H9 (cell line): ENCODE measurements around the gene TUNAR. TPM values are rescaled to one million over a fixed set of nuclear protein-coding genes. Genes with fewer than 3 reads are reported as not detected.

ENCODE experiments used
- DNase-seq: peaks from one replicate; pipeline ENCODE4 v3.0.0-alpha.2; 2017
- H2AFZ ChIP-seq: one replicate; pipeline ENCODE4 v1.6.1; 2013; ENCODE audit warnings: mild to moderate bottlenecking, low read length, control low read depth, moderate library complexity
- H2AK5ac ChIP-seq: 2 replicates; pipeline ENCODE4 v1.6.1; 2013; ENCODE audit warnings: low read length, control low read depth, mixed read lengths; ENCODE audit not compliant: insufficient read length
- H2BK120ac ChIP-seq: one replicate; pipeline ENCODE4 v1.6.1; 2013; ENCODE audit warnings: low read depth, mild to moderate bottlenecking, low read length, control low read depth, inconsistent platforms; ENCODE audit not compliant: poor library complexity, severe bottlenecking
- H2BK12ac ChIP-seq: 2 replicates; pipeline ENCODE4 v1.6.1; 2013; ENCODE audit warnings: low read length, control low read depth, mixed read lengths, low read depth; ENCODE audit not compliant: insufficient read length
- H2BK15ac ChIP-seq: 2 replicates; pipeline ENCODE4 v1.6.1; 2013; ENCODE audit warnings: low read depth, low read length, control low read depth
- H2BK20ac ChIP-seq: one replicate; pipeline ENCODE4 v1.6.1; 2013; ENCODE audit warnings: low read depth, mild to moderate bottlenecking, low read length, control low read depth, inconsistent platforms; ENCODE audit not compliant: poor library complexity, severe bottlenecking
- H2BK5ac ChIP-seq: 2 replicates; pipeline ENCODE4 v1.6.1; 2013; ENCODE audit warnings: low read length, control low read depth, mixed read lengths; ENCODE audit not compliant: insufficient read length
- H3K14ac ChIP-seq: 2 replicates; pipeline ENCODE4 v1.6.1; 2013; ENCODE audit warnings: low read length, control low read depth; ENCODE audit not compliant: insufficient read depth
- H3K18ac ChIP-seq: 2 replicates; pipeline ENCODE4 v1.6.1; 2013; ENCODE audit warnings: low read depth, mild to moderate bottlenecking, mixed read lengths, low read length, control low read depth; ENCODE audit not compliant: insufficient read length
- H3K23ac ChIP-seq: 2 replicates; pipeline ENCODE4 v1.6.1; 2013; ENCODE audit warnings: low read length, control low read depth, mixed read lengths, low read depth; ENCODE audit not compliant: insufficient read length
- H3K23me2 ChIP-seq: 2 replicates; pipeline ENCODE4 v1.6.1; 2013; ENCODE audit warnings: low read depth, mild to moderate bottlenecking, mixed read lengths, low read length, control low read depth; ENCODE audit not compliant: insufficient read length, poor library complexity, severe bottlenecking
- H3K27ac ChIP-seq: 2 replicates; pipeline ENCODE4 v1.5.1; 2013; ENCODE audit warnings: low read length, control low read depth, mixed read lengths, low read depth; ENCODE audit not compliant: insufficient read length
- H3K27me3 ChIP-seq: 2 replicates; pipeline ENCODE4 v1.6.1; 2013; ENCODE audit warnings: low read length, control low read depth, inconsistent platforms; ENCODE audit not compliant: insufficient read depth
- H3K4ac ChIP-seq: 2 replicates; pipeline ENCODE4 v1.6.1; 2013; ENCODE audit warnings: low read depth, mild to moderate bottlenecking, control low read depth, inconsistent platforms, low read length, moderate library complexity
- H3K4me1 ChIP-seq: 2 replicates; pipeline ENCODE4 v1.6.1; 2013; ENCODE audit warnings: low read length, control low read depth, inconsistent platforms; ENCODE audit not compliant: insufficient read depth
- H3K4me2 ChIP-seq: 2 replicates; pipeline ENCODE4 v1.6.1; 2013; ENCODE audit warnings: low read length, control low read depth, mixed read lengths; ENCODE audit not compliant: insufficient read length, insufficient read depth
- H3K56ac ChIP-seq: 2 replicates; pipeline ENCODE4 v1.6.1; 2013; ENCODE audit warnings: low read depth, mild to moderate bottlenecking, mixed read lengths, low read length, control low read depth; ENCODE audit not compliant: insufficient read length
- H3K79me1 ChIP-seq: 2 replicates; pipeline ENCODE4 v1.6.1; 2013; ENCODE audit warnings: low read depth, mild to moderate bottlenecking, moderate library complexity, low read length, control low read depth, inconsistent platforms; ENCODE audit not compliant: insufficient read depth, poor library complexity, severe bottlenecking
- H3K79me2 ChIP-seq: 2 replicates; pipeline ENCODE4 v1.6.1; 2013; ENCODE audit warnings: low read length, control low read depth, inconsistent platforms; ENCODE audit not compliant: insufficient read depth
- H3K9ac ChIP-seq: 2 replicates; pipeline ENCODE4 v1.6.1; 2013; ENCODE audit warnings: low read length, control low read depth, mixed read lengths; ENCODE audit not compliant: insufficient read length; ENCODE audit errors: extremely low read depth
- H3K9me3 ChIP-seq: one replicate; pipeline ENCODE4 v1.6.1; 2013; ENCODE audit warnings: low read depth, low read length, inconsistent platforms; ENCODE audit not compliant: control insufficient read depth
- H3T11ph ChIP-seq: one replicate; pipeline ENCODE4 v1.6.1; 2013; ENCODE audit warnings: mild to moderate bottlenecking, low read length, control low read depth, inconsistent platforms
- H4K20me1 ChIP-seq: one replicate; pipeline ENCODE4 v1.6.1; 2013; ENCODE audit not compliant: control insufficient read depth, insufficient read length, insufficient read depth
- H4K5ac ChIP-seq: 2 replicates; pipeline ENCODE4 v1.6.1; 2013; ENCODE audit warnings: low read depth, mild to moderate bottlenecking, mixed read lengths, low read length, control low read depth; ENCODE audit not compliant: insufficient read length
- H4K8ac ChIP-seq: replicated peaks from 2 replicates; pipeline ENCODE4 v1.6.1; 2013; ENCODE audit warnings: low read length, control low read depth, mixed read lengths, low read depth; ENCODE audit not compliant: insufficient read length
- H4K91ac ChIP-seq: 2 replicates; pipeline ENCODE4 v1.6.1; 2013; ENCODE audit warnings: low read depth, mild to moderate bottlenecking, moderate library complexity, mixed read lengths, low read length, control low read depth; ENCODE audit not compliant: insufficient read length
- H3K27ac Mint-ChIP-seq, 3 experiments: 2 replicates in 2 of 3; 3 replicates in 1 of 3; pipeline ENCODE4 v1.8.0; 2020 to 2021; ENCODE audit warnings: mixed read lengths in 3 of 3, mild to moderate bottlenecking in 1 of 3, moderate library complexity in 1 of 3
- H3K27me3 Mint-ChIP-seq: 2 replicates; pipeline ENCODE4 v1.8.0; 2021; ENCODE audit warnings: low read depth, mild to moderate bottlenecking, moderate library complexity, mixed read lengths
- H3K36me3 Mint-ChIP-seq, 3 experiments: 2 replicates in 2 of 3; 3 replicates in 1 of 3; pipeline ENCODE4 v1.8.0; 2020 to 2021; ENCODE audit warnings: low read depth in 3 of 3, mixed read lengths in 3 of 3; ENCODE audit not compliant: insufficient read depth in 1 of 3
- H3K4me1 Mint-ChIP-seq, 2 experiments: 2 replicates each; pipeline ENCODE4 v1.8.0; 2020; ENCODE audit warnings: mixed read lengths in 2 of 2
- H3K4me3 Mint-ChIP-seq, 2 experiments: 2 replicates in 1 of 2; 3 replicates in 1 of 2; pipeline ENCODE4 v1.8.0; 2020 to 2021; ENCODE audit warnings: mild to moderate bottlenecking in 2 of 2, mixed read lengths in 2 of 2, moderate library complexity in 1 of 2
- H3K9me3 Mint-ChIP-seq, 2 experiments: 2 replicates in 1 of 2; 3 replicates in 1 of 2; pipeline ENCODE4 v1.8.0; 2020; ENCODE audit warnings: mild to moderate bottlenecking in 2 of 2, mixed read lengths in 2 of 2, moderate library complexity in 1 of 2
- WGBS: extraction: QIAGEN DNeasy Blood & Tissue Kit; methylation state at CpG from one replicate; pipeline ENCODE4 v1.1.7; 2013; ENCODE audit warnings: missing lambda C conversion rate, low lambda C conversion rate, mixed read lengths; ENCODE audit not compliant: insufficient read length; ENCODE audit errors: extremely low coverage; 5-methylcytosine and 5-hydroxymethylcytosine counted together
- total RNA-seq: library from RNA; stranded (reverse); gene quantifications from 2 replicates; pipeline ENCODE4 v1.2.1, GENCODE V29; 2021
- TF ChIP-seq, protein P1 (sequence below): fragments of 200-600 bp; sonication (generic); conservative IDR thresholded peaks from 3 replicates; pipeline ENCODE4 v1.8.0; 2021; ENCODE audit warnings: antibody characterized with exemption, mild to moderate bottlenecking

The TUNAR gene
- total RNA-seq, 1 experiment from 2014 or later, result 26.2 TPM

DNA sequence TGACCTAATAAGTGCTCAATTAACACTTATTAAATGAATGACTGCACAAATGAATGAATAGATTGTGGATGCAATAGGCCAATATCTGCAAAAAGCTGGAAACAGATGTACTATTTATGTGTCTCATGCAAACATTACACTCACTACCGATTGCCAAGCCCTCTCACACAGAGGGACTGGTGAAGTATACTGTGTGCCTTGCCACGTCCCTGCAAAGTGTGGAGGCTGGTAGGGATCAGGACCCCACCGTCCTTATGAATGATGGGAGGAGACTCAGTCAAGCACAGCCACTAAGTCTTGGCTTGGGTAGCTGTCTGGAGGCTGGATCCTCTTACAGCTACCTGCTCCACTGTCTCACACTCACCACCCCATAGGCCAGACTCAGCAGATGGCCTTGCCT, 3.9 kb upstream of the TUNAR start:
- H2BK12ac ChIP-seq, result no peak overlapping the region
- TF ChIP-seq, protein P1, sequence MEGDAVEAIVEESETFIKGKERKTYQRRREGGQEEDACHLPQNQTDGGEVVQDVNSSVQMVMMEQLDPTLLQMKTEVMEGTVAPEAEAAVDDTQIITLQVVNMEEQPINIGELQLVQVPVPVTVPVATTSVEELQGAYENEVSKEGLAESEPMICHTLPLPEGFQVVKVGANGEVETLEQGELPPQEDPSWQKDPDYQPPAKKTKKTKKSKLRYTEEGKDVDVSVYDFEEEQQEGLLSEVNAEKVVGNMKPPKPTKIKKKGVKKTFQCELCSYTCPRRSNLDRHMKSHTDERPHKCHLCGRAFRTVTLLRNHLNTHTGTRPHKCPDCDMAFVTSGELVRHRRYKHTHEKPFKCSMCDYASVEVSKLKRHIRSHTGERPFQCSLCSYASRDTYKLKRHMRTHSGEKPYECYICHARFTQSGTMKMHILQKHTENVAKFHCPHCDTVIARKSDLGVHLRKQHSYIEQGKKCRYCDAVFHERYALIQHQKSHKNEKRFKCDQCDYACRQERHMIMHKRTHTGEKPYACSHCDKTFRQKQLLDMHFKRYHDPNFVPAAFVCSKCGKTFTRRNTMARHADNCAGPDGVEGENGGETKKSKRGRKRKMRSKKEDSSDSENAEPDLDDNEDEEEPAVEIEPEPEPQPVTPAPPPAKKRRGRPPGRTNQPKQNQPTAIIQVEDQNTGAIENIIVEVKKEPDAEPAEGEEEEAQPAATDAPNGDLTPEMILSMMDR, result no peak
- no peak overlapping the region for H4K91ac ChIP-seq
- no peak overlapping the region for H3T11ph ChIP-seq
- H3K18ac ChIP-seq, result no peak overlapping the region
- no peak overlapping the region for H4K5ac ChIP-seq
- no peaks in the 10 kb centered on the region for H3K79me1 ChIP-seq
- no peak overlapping the region for H3K4me2 ChIP-seq
- no peak overlapping the region for H2BK20ac ChIP-seq
- Mint-ChIP-seq H3K4me3 (no peak overlapping the region), H3K4me1 (peaks cover 16 to 29% of the 10 kb centered on the region in 2 experiments), H3K27ac (no peak overlapping the region), H3K9me3 (no peaks in the 10 kb centered on the region), H3K27me3 (peaks cover 21% of the 10 kb centered on the region), H3K36me3 (peaks cover 0 to 3% (median 0%) of the 10 kb centered on the region in 3 experiments; a peak in 1 of 7 replicates)
- no peaks in the 10 kb centered on the region for H4K20me1 ChIP-seq
- no peak overlapping the region for H3K56ac ChIP-seq
- peaks cover 10% of the 10 kb centered on the region for H3K23me2 ChIP-seq
- no peak overlapping the region for H3K14ac ChIP-seq
- H2AK5ac ChIP-seq, result no peak overlapping the region
- H3K27me3 ChIP-seq, result no peaks in the 10 kb centered on the region; the same call in 1 of the 2 replicates
- peaks cover 3% of the 10 kb centered on the region; the same call in 1 of the 2 replicates for H3K4me1 ChIP-seq
- H3K79me2 ChIP-seq, result peaks cover 2% of the 10 kb centered on the region; the same call in 1 of the 2 replicates
- no peak overlapping the region for H2BK120ac ChIP-seq
- H2BK15ac ChIP-seq, result no peak overlapping the region
- no peaks in the 10 kb centered on the region for H3K9me3 ChIP-seq
- no peak for DNase-seq
- no CpG with 5 or more reads among the region's 3 CpGs for WGBS
- no peak overlapping the region for H2AFZ ChIP-seq
- no peak overlapping the region for H3K9ac ChIP-seq
- H3K27ac ChIP-seq, result no peak overlapping the region
- H4K8ac ChIP-seq, result no peak overlapping the region
- no peak overlapping the region for H3K23ac ChIP-seq
- no peak overlapping the region for H3K4ac ChIP-seq
- no peak overlapping the region for H2BK5ac ChIP-seq
